A549 (cell line): ENCODE data around the gene UBASH3B. TPM values are rescaled to one million over a fixed set of nuclear protein-coding genes. Genes with fewer than 3 reads are reported as not detected.
"Not testable (repeated sequence)": the region's sequence is repeated elsewhere in the genome, so short reads cannot be mapped to it uniquely, and the experiment has no call there.

Source experiments
- ATAC-seq, 2 experiments: fragments of 200-7000 bp in 1 of 2; fragments of >200 bp in 1 of 2; cut with Nextera tagmentation in 1 of 2; cut with Tn5 transposase in 1 of 2; 3 replicates each; pipeline versions ENCODE4 v1.8.0 to v1.9.1; 2018 to 2020; ENCODE audit warnings: mild to moderate bottlenecking in 1 of 2, moderate library complexity in 1 of 2
- CTCF ChIA-PET: fragments of 300-600 bp; sonication (Branson Sonifier 250); formaldehyde crosslinking; extraction: SDS; loops from one replicate; lab custom pipeline; 2021; ENCODE audit warnings: antibody characterized with exemption, inconsistent platforms; lab: Yijun Ruan, JAX
- POLR2A ChIA-PET: fragments of 350-600 bp; formaldehyde crosslinking; extraction: SDS; loops from one replicate; lab custom pipeline; 2021; ENCODE audit warnings: antibody characterized with exemption, inconsistent platforms; lab: Yijun Ruan, JAX
- DNase-seq, 2 experiments: peaks; one replicate each; pipeline versions ENCODE4 v3.0.0 to v3.0.0-alpha.2; 2011 to 2016; ENCODE audit warnings: low read depth in 1 of 2, low spot score in 1 of 2
- FAIRE-seq: peaks from 2 replicates; lab custom pipeline; 2011; peaks lifted over from hg19 to GRCh38; lab: Jason Lieb, UNC
- H3K27ac ChIP-seq, 2 experiments: fragments of >200 bp; sonication (Bioruptor Twin); formaldehyde crosslinking; 3 replicates each; pipeline ENCODE4 v1.5.1; 2016 to 2017
- H3K4me1 ChIP-seq: fragments of >200 bp; sonication (Bioruptor Twin); formaldehyde crosslinking; 3 replicates; pipeline ENCODE4 v1.6.1; 2016
- H3K4me2 ChIP-seq: fragments of >200 bp; sonication (Bioruptor Twin); formaldehyde crosslinking; 3 replicates; pipeline ENCODE4 v1.6.1; 2016
- H3K4me3 ChIP-seq: fragments of >200 bp; sonication (Bioruptor Twin); formaldehyde crosslinking; 3 replicates; pipeline ENCODE4 v1.5.1; 2016
- H3K9me3 ChIP-seq: fragments of >200 bp; sonication (Bioruptor Twin); formaldehyde crosslinking; 3 replicates; pipeline ENCODE4 v1.6.1; 2016
- CBX2 ChIP-seq: fragments of 200-600 bp; sonication (generic); IDR thresholded peaks from 2 replicates; pipeline ENCODE4 v1.6.1; 2016; ENCODE audit warnings: low read depth, mild to moderate bottlenecking, borderline replicate concordance
- CEBPB ChIP-seq, 2 experiments: fragments of >200 bp in 1 of 2; sonication (Bioruptor Twin) in 1 of 2; formaldehyde crosslinking in 1 of 2; IDR thresholded peaks; 2 replicates each; pipeline ENCODE4 v1.6.1; 2012 to 2016
- CHD4 ChIP-seq: fragments of 200-600 bp; sonication (generic); IDR thresholded peaks from 2 replicates; pipeline ENCODE4 v1.6.1; 2016; ENCODE audit warnings: antibody characterized with exemption, mild to moderate bottlenecking, borderline replicate concordance
- ESRRA ChIP-seq: fragments of 150-350 bp; IDR thresholded peaks from 2 replicates; pipeline ENCODE4 v1.6.1; 2014; ENCODE audit warnings: mild to moderate bottlenecking, low read length, borderline replicate concordance
- FOSB ChIP-seq: fragments of 250-450 bp; sonication (Bioruptor Pico); IDR thresholded peaks from 2 replicates; pipeline ENCODE4 v1.5.0; 2020; ENCODE audit warnings: mild to moderate bottlenecking, moderate library complexity
- FOXS1 ChIP-seq: fragments of 250-450 bp; sonication (Bioruptor Pico); IDR thresholded peaks from 2 replicates; pipeline ENCODE4 v1.5.0; 2020; ENCODE audit warnings: mild to moderate bottlenecking, moderate library complexity
- GATA3 ChIP-seq: IDR thresholded peaks from 2 replicates; pipeline ENCODE4 v1.6.1; 2012; ENCODE audit warnings: borderline replicate concordance
- HOXB13 ChIP-seq: fragments of 250-450 bp; sonication (Bioruptor Pico); IDR thresholded peaks from 2 replicates; pipeline ENCODE4 v1.5.0; 2020; ENCODE audit warnings: low read depth, mild to moderate bottlenecking, moderate library complexity
- JUN ChIP-seq, 2 experiments: fragments of >200 bp; sonication (Bioruptor Twin); formaldehyde crosslinking; IDR thresholded peaks; 2 replicates in 1 of 2; 3 replicates in 1 of 2; pipeline ENCODE4 v1.6.1; 2016 to 2017
- JUNB ChIP-seq: fragments of >200 bp; sonication (Bioruptor Twin); formaldehyde crosslinking; IDR thresholded peaks from 2 replicates; pipeline ENCODE4 v1.6.1; 2016
- KDM5A ChIP-seq: fragments of 200-600 bp; sonication (generic); IDR thresholded peaks from 2 replicates; pipeline ENCODE4 v1.6.1; 2016; ENCODE audit warnings: antibody characterized with exemption, mild to moderate bottlenecking
- RARB ChIP-seq: fragments of 250-450 bp; sonication (Bioruptor Pico); IDR thresholded peaks from 2 replicates; pipeline ENCODE4 v1.8.0; 2021; ENCODE audit warnings: mild to moderate bottlenecking, moderate library complexity
- RCOR1 ChIP-seq: fragments of 150-350 bp; IDR thresholded peaks from 2 replicates; pipeline ENCODE4 v1.6.1; 2014; ENCODE audit warnings: antibody characterized with exemption, low read length, low read depth
- RNF2 ChIP-seq: fragments of 200-600 bp; sonication (generic); IDR thresholded peaks from 2 replicates; pipeline ENCODE4 v1.6.1; 2016; ENCODE audit warnings: low read depth, mild to moderate bottlenecking, antibody characterized with exemption, moderate library complexity, borderline replicate concordance
- SMC3 ChIP-seq: fragments of >200 bp; sonication (Bioruptor Twin); formaldehyde crosslinking; IDR thresholded peaks from 3 replicates; pipeline ENCODE4 v1.6.1; 2018; ENCODE audit warnings: inconsistent platforms
- SREBF2 ChIP-seq: fragments of 450-650 bp; IDR thresholded peaks from 2 replicates; pipeline ENCODE4 v1.6.1; 2014; ENCODE audit warnings: mild to moderate bottlenecking, moderate library complexity
- ZFP36 ChIP-seq: fragments of 450-650 bp; IDR thresholded peaks from 2 replicates; pipeline ENCODE4 v1.6.1; 2014; ENCODE audit warnings: borderline replicate concordance; ENCODE audit not compliant: partially characterized antibody
- WGBS: methylation state at CpG from one replicate; pipeline ENCODE4 v1.1.6; 2017; ENCODE audit errors: missing lambda C conversion rate; 5-methylcytosine and 5-hydroxymethylcytosine counted together
- polyA plus RNA-seq, 4 experiments: library from polyadenylated mRNA; depleted of rRNA in 3 of 4; stranded (reverse); fragments of >200 nt; fragmentation: RNase III in 1 of 4; extraction: RNeasy Plus Mini Kit Qiagen cat#74134 plus additional on column Dnase treatment in 1 of 4; gene quantifications; 2 replicates in 3 of 4; 3 replicates in 1 of 4; pipeline ENCODE4 v1.2.3, GENCODE V29; 2011 to 2017
- TF ChIP-seq, protein P1 (sequence below): fragments of 200-600 bp; sonication (generic); IDR thresholded peaks from 2 replicates; pipeline ENCODE4 v1.6.1; 2016; ENCODE audit warnings: antibody characterized with exemption, mild to moderate bottlenecking, moderate library complexity
- TF ChIP-seq, protein P2 (sequence below): fragments of >200 bp; sonication (Bioruptor Twin); formaldehyde crosslinking; IDR thresholded peaks from 3 replicates; pipeline ENCODE4 v1.6.1; 2016
- TF ChIP-seq, protein P3 (sequence below): fragments of 250-450 bp; sonication (Bioruptor Pico); IDR thresholded peaks from 2 replicates; pipeline ENCODE4 v1.5.0; 2021; ENCODE audit warnings: mild to moderate bottlenecking, moderate library complexity, borderline replicate concordance

The UBASH3B gene
- polyA plus RNA-seq, 2 of the 4 experiments (the other 2 are of a cell fraction): 33.4 to 43.0 TPM

DNA sequence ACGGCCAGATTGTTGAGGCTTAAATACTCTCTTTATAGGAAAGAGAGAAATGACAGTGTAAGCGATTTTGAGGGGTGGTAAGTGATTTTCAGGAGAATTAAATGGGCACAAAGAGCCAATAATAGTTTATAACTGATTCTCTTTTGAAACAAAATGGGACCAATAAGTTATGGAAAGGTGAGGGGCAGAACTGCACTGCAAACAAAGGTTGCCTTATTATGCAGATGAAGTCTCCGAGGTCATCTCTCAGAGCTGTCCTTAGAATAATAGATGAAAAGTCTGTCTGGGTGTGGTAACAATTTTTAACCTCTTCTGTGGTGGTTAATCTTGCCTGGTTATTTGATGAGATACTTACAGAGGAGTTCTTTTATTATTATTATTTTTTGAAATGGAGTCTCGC is 168.0 kb downstream of the UBASH3B start:
- no peaks in the 10 kb centered on the region for H3K9me3 ChIP-seq
- H3K4me3 ChIP-seq: no peak overlapping the region
- H3K4me1 ChIP-seq: no peaks in the 10 kb centered on the region
- TF ChIP-seq GATA3 (no peak), CEBPB (IDR thresholded peaks at IDR 0.05) (no peak), ZFP36 (no peak), KDM5A (no peak), SMC3 (no peak), ESRRA (no peak), JUNB (no peak), RCOR1 (no peak), FOSB (CRISPR knock-in tag) (no peak), SREBF2 (no peak), CHD4 (no peak), FOXS1 (no peak), JUN (IDR thresholded peaks at IDR 0.05) (no peak), RARB (CRISPR knock-in tag) (no peak), RNF2 (no peak), CBX2 (no peak), HOXB13 (CRISPR knock-in tag) (no peak)
- TF ChIP-seq, protein P1, sequence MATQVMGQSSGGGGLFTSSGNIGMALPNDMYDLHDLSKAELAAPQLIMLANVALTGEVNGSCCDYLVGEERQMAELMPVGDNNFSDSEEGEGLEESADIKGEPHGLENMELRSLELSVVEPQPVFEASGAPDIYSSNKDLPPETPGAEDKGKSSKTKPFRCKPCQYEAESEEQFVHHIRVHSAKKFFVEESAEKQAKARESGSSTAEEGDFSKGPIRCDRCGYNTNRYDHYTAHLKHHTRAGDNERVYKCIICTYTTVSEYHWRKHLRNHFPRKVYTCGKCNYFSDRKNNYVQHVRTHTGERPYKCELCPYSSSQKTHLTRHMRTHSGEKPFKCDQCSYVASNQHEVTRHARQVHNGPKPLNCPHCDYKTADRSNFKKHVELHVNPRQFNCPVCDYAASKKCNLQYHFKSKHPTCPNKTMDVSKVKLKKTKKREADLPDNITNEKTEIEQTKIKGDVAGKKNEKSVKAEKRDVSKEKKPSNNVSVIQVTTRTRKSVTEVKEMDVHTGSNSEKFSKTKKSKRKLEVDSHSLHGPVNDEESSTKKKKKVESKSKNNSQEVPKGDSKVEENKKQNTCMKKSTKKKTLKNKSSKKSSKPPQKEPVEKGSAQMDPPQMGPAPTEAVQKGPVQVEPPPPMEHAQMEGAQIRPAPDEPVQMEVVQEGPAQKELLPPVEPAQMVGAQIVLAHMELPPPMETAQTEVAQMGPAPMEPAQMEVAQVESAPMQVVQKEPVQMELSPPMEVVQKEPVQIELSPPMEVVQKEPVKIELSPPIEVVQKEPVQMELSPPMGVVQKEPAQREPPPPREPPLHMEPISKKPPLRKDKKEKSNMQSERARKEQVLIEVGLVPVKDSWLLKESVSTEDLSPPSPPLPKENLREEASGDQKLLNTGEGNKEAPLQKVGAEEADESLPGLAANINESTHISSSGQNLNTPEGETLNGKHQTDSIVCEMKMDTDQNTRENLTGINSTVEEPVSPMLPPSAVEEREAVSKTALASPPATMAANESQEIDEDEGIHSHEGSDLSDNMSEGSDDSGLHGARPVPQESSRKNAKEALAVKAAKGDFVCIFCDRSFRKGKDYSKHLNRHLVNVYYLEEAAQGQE: no peak
- TF ChIP-seq, protein P2, sequence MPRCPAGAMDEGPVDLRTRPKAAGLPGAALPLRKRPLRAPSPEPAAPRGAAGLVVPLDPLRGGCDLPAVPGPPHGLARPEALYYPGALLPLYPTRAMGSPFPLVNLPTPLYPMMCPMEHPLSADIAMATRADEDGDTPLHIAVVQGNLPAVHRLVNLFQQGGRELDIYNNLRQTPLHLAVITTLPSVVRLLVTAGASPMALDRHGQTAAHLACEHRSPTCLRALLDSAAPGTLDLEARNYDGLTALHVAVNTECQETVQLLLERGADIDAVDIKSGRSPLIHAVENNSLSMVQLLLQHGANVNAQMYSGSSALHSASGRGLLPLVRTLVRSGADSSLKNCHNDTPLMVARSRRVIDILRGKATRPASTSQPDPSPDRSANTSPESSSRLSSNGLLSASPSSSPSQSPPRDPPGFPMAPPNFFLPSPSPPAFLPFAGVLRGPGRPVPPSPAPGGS: no peak
- TF ChIP-seq, protein P3, sequence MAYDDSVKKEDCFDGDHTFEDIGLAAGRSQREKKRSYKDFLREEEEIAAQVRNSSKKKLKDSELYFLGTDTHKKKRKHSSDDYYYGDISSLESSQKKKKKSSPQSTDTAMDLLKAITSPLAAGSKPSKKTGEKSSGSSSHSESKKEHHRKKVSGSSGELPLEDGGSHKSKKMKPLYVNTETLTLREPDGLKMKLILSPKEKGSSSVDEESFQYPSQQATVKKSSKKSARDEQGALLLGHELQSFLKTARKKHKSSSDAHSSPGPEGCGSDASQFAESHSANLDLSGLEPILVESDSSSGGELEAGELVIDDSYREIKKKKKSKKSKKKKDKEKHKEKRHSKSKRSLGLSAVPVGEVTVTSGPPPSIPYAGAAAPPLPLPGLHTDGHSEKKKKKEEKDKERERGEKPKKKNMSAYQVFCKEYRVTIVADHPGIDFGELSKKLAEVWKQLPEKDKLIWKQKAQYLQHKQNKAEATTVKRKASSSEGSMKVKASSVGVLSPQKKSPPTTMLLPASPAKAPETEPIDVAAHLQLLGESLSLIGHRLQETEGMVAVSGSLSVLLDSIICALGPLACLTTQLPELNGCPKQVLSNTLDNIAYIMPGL (CRISPR knock-in tag): no peak
- H3K27ac ChIP-seq: no peak overlapping the region
- H3K4me2 ChIP-seq: no peak overlapping the region
- WGBS: 74% methylated on average over 4 of the region's 4 CpGs
- ChIA-PET CTCF (interaction anchor here (1.0 kb wide), 1 partner anchor 44 kb away, joined by 3 read pairs; no protein-coding TSS in a partner anchor), POLR2A (no interaction called here)
- ATAC-seq (no peak), DNase-seq (no peak), FAIRE-seq (no peak)

DNA sequence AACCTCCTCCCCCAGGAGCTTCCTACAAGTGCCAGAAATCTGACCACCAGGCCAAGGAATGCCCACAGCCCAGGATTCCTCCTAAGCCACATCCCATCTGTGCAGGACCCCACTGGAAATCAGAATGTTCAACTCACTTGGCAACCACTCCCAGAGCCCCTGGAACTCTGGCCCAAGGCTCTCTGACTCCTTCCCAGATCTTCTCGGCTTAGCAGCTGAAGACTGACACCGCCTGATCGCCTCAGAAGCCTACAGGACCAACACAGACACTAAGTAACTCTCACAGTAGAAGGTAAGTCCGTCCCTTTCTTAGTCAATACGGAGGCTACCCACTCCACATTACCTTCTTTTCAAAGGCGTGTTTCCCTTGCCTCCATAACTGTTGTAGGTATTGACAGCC is 173.8 kb downstream of the UBASH3B start:
- H3K4me3 ChIP-seq, CTCF ChIA-PET, FAIRE-seq, POLR2A ChIA-PET, DNase-seq, H3K9me3 ChIP-seq, ATAC-seq, H3K4me2 ChIP-seq, H3K27ac ChIP-seq, H3K4me1 ChIP-seq: not testable (repeated sequence)
- 89% methylated on average over 6 of the region's 6 CpGs for WGBS

DNA sequence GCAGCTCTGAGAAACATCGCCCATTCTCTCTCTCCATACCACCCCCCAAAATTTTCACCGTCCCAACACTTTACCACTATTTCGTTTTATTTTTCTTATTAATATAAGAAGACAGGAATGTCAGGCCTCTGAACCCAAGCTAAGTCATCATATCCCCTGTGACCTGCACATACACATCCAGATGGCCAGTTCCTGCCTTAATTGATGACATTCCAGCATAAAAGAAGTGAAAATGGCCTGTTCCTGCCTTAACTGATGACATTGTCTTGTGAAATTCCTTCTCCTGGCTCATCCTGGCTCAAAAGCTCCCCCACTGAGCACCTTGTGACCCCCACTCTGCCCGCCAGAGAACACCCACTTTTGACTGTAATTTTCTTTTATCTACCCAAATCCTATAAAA is 176.8 kb downstream of the UBASH3B start:
- H3K4me3 ChIP-seq, DNase-seq, H3K4me2 ChIP-seq, H3K4me1 ChIP-seq, POLR2A ChIA-PET, H3K9me3 ChIP-seq, FAIRE-seq, ATAC-seq, H3K27ac ChIP-seq: not testable (repeated sequence)
- WGBS: 66% methylated on average over 4 of the region's 4 CpGs
- CTCF ChIA-PET: interaction anchor here (1.4 kb wide), 1 partner anchor 10 kb away, joined by 3 read pairs; no protein-coding TSS in a partner anchor
